RKO (cell line): Measurements from ENCODE around the gene SPEG.
"Not testable (repeated sequence)": the region's sequence is repeated elsewhere in the genome, so short reads cannot be mapped to it uniquely, and the experiment has no call there.

Experiments
- DNase-seq: peaks from one replicate; pipeline ENCODE4 v3.0.0-alpha.2; 2016; ENCODE audit warnings: low spot score

Gene SPEG

GRCh38 chr2:219404954-219405353, 29.7 kb upstream of the SPEG start:
- DNase-seq = no peak

DNA sequence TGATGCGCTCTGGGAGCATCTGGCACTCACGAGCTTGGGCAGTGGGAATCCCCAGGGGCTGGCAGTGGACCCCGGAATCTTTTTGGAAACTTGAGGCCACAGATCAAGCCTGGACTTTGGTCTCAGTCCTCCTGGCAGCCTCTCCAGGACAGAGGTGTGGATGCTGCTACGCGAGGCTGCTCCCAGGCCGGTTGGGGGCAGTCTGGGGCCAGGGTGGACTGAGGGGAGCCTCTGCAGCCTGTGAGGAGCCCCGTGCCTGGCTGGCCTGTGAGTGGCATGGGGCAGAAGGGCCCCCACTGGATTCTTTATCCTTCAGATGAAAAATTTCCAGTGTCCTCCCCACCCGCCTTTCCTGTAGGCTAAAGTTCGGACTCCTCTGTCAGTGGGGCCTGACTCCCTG, 29.2 kb upstream of the SPEG start:
- no peak for DNase-seq

GRCh38 chr2:219405958-219406860, 28.4 kb upstream of the SPEG start:
- DNase-seq = no peak

DNA sequence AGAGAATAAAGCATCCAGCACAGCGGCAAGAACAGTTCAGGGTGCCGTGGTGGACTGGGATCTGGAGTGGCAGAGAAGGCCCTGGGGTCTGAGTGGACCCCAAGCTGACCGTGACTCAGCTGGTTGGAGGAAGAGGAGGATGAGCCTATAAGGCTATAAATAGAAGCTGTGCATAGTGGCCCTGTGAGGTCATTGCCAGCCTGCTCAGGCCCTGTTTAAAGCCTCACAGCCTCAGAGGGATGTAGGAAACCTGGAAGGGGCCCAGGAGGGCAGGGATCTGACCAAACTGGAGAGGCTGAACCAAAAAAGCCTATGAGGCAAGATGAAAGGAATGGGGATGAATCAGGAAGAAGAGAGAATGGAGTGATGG, 27.8 kb upstream of the SPEG start:
- peak; percentile 40 for DNase-seq

DNA sequence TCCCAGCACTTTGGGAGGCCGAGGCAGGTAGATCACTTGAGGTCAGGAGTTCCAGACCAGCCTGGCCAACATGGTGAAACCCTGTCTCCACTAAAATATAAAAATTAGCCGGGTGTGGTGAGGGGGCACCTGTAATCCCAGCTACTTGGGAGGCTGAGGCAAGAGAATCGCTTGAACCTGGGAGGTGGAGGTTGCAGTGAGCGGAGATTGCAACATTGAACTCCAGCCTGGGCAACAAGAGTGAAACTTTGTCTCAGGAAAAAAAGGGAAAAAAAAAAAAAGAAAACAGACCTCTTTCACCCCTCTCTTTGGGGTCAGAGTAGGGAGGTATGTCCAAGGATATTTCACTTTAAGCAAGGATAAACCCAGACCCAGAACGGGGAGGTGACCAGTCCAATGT, 27.3 kb upstream of the SPEG start:
- DNase-seq = not testable (repeated sequence)

DNA sequence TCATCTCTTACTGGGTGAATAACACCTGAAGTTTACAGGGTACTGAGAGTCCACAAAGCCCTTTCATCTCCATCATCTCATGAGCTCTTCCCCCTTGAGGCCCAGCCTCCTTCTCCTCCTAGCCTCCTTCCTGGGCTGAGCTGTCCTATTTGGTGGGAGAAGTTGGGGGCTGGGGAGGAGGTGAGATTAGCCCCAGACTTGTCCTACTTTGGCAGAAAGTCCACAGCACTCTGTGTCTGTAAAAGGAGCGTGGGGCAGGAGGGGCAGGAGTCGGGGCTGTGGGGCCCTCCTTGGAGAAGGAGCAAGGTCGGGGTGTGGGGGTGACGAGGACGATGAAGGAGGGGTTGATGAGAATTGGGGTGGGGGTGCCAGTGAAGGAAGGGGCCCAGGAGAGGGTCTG, 26.4 kb upstream of the SPEG start:
- DNase-seq = no peak

DNA sequence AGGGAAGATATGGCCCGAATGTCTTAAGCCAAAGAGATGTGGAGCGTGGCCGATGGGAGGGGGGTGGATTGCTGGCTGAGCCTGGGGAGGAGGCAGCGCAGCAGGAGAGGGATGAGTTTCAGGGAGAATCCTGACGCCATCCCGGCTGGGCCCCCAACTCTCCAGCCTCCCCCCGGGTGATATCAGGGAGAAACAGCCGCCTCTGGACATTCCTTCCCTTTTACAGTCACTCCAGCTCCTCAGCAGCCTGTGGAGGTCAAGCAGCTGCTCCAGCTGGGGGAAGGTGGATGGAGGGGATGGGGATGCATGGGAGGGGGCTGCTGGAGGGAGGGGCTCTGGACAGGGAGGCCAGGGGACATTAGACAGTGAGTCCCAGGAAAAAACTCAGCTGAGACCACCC, 26.0 kb upstream of the SPEG start:
- DNase-seq = no peak

DNA sequence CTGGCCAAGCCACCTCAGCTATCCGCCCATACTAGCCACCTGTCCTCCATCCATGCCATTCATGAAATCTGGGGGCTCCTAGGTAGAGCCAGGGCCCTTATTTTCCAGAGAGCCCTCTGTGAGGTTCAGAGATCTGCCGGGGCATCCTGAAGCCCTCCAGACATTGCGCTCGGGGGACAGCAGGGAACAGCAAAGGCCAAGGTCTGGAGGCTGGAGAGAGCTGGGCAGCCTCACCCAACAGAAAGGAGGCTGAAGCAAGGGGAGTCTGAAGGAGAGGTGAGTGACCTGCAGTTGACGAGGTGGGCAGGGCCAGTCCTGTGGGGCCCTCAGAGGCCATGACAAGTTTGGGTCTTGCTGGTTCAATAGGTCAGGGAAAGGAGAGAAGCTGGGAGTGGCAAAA, 25.0 kb upstream of the SPEG start:
- no peak for DNase-seq

- no peak for DNase-seq
Observed at GRCh38 chr2:219410390-219410789, 24.3 kb upstream of the SPEG start.

- DNase-seq = no peak
Observed at GRCh38 chr2:219414857-219415256, 19.8 kb upstream of the SPEG start.

- no peak for DNase-seq
Observed at GRCh38 chr2:219415580-219416234, 18.9 kb upstream of the SPEG start.

GRCh38 chr2:219416235-219416602, 18.4 kb upstream of the SPEG start:
- DNase-seq = no peak

DNA sequence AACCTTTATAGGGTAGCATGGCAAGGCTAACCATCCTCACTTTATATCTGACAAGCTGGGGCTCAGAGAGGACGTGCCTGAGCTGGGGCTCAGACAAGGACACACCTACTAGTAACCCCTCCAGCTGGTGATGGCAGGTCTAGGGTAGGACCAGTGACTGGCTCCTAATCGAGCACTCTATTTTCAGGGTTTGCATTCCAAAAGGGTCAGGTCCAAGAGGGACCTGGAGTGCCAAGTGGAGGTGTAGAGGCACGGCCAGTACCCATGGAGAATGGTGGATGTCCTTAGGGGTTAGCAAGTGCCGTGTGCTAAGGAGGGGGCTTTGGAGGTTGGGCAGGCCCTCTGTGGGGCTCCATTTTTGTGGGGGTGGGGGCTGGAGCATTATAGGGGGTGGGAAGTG, 17.7 kb upstream of the SPEG start:
- no peak for DNase-seq

GRCh38 chr2:219417374-219417773, 17.3 kb upstream of the SPEG start:
- DNase-seq = no peak

DNA sequence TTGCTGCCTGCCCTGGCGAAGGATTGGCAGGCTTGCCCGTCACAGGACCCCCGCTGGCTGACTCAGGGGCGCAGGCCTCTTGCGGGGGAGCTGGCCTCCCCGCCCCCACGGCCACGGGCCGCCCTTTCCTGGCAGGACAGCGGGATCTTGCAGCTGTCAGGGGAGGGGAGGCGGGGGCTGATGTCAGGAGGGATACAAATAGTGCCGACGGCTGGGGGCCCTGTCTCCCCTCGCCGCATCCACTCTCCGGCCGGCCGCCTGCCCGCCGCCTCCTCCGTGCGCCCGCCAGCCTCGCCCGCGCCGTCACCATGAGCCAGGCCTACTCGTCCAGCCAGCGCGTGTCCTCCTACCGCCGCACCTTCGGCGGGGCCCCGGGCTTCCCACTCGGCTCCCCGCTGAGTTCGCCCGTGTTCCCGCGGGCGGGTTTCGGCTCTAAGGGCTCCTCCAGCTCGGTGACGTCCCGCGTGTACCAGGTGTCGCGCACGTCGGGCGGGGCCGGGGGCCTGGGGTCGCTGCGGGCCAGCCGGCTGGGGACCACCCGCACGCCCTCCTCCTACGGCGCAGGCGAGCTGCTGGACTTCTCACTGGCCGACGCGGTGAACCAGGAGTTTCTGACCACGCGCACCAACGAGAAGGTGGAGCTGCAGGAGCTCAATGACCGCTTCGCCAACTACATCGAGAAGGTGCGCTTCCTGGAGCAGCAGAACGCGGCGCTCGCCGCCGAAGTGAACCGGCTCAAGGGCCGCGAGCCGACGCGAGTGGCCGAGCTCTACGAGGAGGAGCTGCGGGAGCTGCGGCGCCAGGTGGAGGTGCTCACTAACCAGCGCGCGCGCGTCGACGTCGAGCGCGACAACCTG, 16.3 kb upstream of the SPEG start, which contains the start of gene DES:
DES (plus strand) TSS at position 223 of the 857 bp plus-strand sequence; CDS start at position 309, 86 bp downstream.
- no peak for DNase-seq

- no peak for DNase-seq
Observed at GRCh38 chr2:219419012-219419324, 15.7 kb upstream of the SPEG start.

DNA sequence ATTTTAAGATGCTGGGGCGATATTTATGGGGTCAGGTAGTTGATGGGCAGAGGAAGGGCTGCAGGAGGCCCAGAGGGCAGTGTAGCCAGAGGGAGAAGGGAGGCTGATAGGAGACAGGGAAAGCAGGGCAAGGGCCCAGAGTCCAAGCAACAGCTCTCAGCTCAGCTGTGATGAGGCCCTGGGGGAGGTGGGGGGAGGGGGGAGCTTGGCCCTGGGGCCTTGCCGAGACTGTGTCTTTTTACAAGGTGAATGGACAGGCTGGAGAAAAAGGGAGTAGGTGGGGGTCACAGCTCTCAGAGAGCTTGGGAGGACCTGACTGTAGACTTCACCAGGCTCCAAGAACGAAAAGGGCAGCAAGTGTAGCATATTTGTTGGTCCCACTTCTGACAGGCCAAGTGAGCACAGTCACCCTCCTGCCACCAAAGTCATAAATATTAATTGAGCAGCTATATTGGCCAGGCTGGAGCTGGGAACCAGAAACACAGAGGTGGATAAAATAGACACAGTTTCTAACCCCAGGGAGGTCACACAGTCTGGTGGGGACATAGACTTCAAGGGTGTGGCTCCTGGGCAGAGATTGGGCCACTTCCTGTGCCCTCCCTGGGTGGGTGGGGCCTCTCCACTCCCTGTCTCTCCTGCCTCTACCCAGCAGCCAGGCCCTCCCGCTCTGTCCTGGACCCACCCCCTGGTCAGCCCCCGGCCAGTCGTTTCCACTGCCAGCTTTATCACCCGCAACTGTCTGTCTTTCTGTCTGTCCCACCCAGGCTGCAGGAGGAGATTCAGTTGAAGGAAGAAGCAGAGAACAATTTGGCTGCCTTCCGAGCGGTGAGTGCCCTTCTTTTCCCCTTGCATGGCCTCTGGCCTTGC, 15.1 kb upstream of the SPEG start:
- DNase-seq = no peak

- DNase-seq = no peak
Observed at GRCh38 chr2:219420687-219421086, 14.0 kb upstream of the SPEG start.

GRCh38 chr2:219421323-219421722, 13.3 kb upstream of the SPEG start:
- no peak for DNase-seq

DNA sequence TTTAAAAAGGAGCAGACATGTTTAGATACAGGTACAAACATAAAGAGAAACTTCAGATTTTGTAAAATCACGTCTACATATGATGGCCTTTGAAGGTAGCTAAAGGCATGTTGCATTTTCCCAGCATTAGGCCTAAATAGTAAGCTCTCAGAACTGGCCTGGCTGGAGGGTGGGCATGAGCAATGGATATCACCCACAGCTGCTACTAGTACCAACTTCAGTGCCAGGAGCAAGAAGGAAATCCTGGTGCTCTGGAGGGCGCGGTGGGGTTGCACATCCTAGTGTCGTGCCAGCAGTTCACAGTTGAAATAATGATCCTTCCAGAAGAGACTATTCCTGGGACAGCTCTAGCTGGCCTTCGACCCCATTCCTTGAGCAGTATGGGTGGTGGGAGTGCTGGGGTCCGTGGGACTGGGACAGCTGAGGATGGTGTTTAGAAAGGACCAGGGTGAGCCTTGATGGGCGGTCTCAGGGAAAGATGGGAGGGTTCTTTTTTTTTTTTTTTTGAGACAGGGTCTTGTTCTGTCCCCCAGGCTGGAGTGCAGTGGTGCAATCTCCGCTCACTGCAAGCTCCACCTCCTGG, 11.6 kb upstream of the SPEG start:
- DNase-seq = no peak

- DNase-seq = no peak
Observed at GRCh38 chr2:219423652-219424377, 10.8 kb upstream of the SPEG start.
